NOMO-1 treated with DMSO at 0.1 percent for 48 hours (cell line): ENCODE results near the gene ZFYVE28.

Source experiments
- DNase-seq: peaks from one replicate; lab custom pipeline; 2025; ENCODE audit not compliant: unreplicated experiment; lab: John Stamatoyannopoulos, UW

ZFYVE28 gene

GRCh38 chr4:2306773-2307410 is 111.6 kb downstream of the ZFYVE28 start:
- DNase-seq: no peak

- no peak for DNase-seq
Observed at GRCh38 chr4:2305766-2306501, 112.5 kb downstream of the ZFYVE28 start.

GRCh38 chr4:2304877-2305561 is 113.4 kb downstream of the ZFYVE28 start:
- DNase-seq: no peak

- DNase-seq: no peak
Observed at GRCh38 chr4:2304321-2304876, 114.0 kb downstream of the ZFYVE28 start.

- DNase-seq: no peak
Observed at GRCh38 chr4:2303686-2304320, 114.6 kb downstream of the ZFYVE28 start.

GRCh38 chr4:2303121-2303685 is 115.2 kb downstream of the ZFYVE28 start:
- no peak for DNase-seq

GRCh38 chr4:2302387-2303119 is 115.9 kb downstream of the ZFYVE28 start:
- DNase-seq: no peak

- no peak for DNase-seq
Observed at GRCh38 chr4:2301806-2302205, 116.6 kb downstream of the ZFYVE28 start.

- DNase-seq: no peak
Observed at GRCh38 chr4:2301225-2301642, 117.2 kb downstream of the ZFYVE28 start.

- DNase-seq: no peak
Observed at GRCh38 chr4:2300431-2301224, 117.8 kb downstream of the ZFYVE28 start.

GRCh38 chr4:2299794-2300193 is 118.7 kb downstream of the ZFYVE28 start:
- no peak for DNase-seq

- no peak for DNase-seq
Observed at GRCh38 chr4:2298532-2298991, 119.9 kb downstream of the ZFYVE28 start.

- no peak for DNase-seq
Observed at GRCh38 chr4:2297606-2298531, 120.6 kb downstream of the ZFYVE28 start.

- no peak for DNase-seq
Observed at GRCh38 chr4:2296631-2297601, 121.5 kb downstream of the ZFYVE28 start.

GRCh38 chr4:2295900-2296442 is 122.5 kb downstream of the ZFYVE28 start:
- no peak for DNase-seq

GRCh38 chr4:2295500-2295899 is 122.9 kb downstream of the ZFYVE28 start:
- no peak for DNase-seq

- no peak for DNase-seq
Observed at GRCh38 chr4:2292646-2293108, 125.8 kb downstream of the ZFYVE28 start.
